Stomach smooth muscle (tissue), 2 donors: Measurements from ENCODE around the gene SLC16A9.

Source experiments
- H3K27ac ChIP-seq: one replicate; pipeline ENCODE4 v1.7.0; 2013; ENCODE audit warnings: mild to moderate bottlenecking, low read length, inconsistent platforms
- H3K27me3 ChIP-seq, 2 donors: one replicate each; pipeline ENCODE4 v1.7.0; 2013; ENCODE audit warnings: low read length in 2 of 2; ENCODE audit not compliant: insufficient read depth in 2 of 2, control insufficient read depth in 1 of 2
- H3K36me3 ChIP-seq, 2 donors: one replicate each; pipeline ENCODE4 v1.7.0; 2013; ENCODE audit warnings: low read length in 2 of 2; ENCODE audit not compliant: control insufficient read depth in 2 of 2, insufficient read depth in 2 of 2
- H3K4me1 ChIP-seq: one replicate; pipeline ENCODE4 v1.7.0; 2013; ENCODE audit warnings: low read length; ENCODE audit not compliant: control insufficient read depth, insufficient read depth
- H3K4me3 ChIP-seq, 2 donors: one replicate each; pipeline ENCODE4 v1.7.0; 2013; ENCODE audit warnings: low read length in 2 of 2
- H3K9ac ChIP-seq, 2 donors: one replicate each; pipeline ENCODE4 v1.7.0; 2013; ENCODE audit warnings: low read length in 2 of 2, mild to moderate bottlenecking in 1 of 2
- H3K9me3 ChIP-seq, 2 donors: one replicate each; pipeline ENCODE4 v1.7.0; 2013; ENCODE audit warnings: low read length in 2 of 2; ENCODE audit not compliant: control insufficient read depth in 2 of 2
- donor health status: healthy.
- donor health status: Pancreatic carcinoma.

SLC16A9 gene

GRCh38 chr10:59611048-59611447 is 98.6 kb downstream of the SLC16A9 start:
- no peak overlapping the region for H3K9ac ChIP-seq
- H3K27ac ChIP-seq = no peak overlapping the region
- no peaks in the 10 kb centered on the region for H3K9me3 ChIP-seq
- H3K4me3 ChIP-seq = no peak overlapping the region
- H3K36me3 ChIP-seq = no peaks in the 10 kb centered on the region
- no peaks in the 10 kb centered on the region for H3K4me1 ChIP-seq
- H3K27me3 ChIP-seq = no peaks in the 10 kb centered on the region

- Histone ChIP-seq H3K4me1 (no peaks in the 10 kb centered on the region), H3K9me3 (no peaks in the 10 kb centered on the region), H3K36me3 (no peaks in the 10 kb centered on the region), H3K9ac (no peak overlapping the region), H3K27me3 (no peaks in the 10 kb centered on the region), H3K27ac (no peak overlapping the region), H3K4me3 (no peak overlapping the region)
Observed at GRCh38 chr10:59607970-59608369, 101.7 kb downstream of the SLC16A9 start.

DNA sequence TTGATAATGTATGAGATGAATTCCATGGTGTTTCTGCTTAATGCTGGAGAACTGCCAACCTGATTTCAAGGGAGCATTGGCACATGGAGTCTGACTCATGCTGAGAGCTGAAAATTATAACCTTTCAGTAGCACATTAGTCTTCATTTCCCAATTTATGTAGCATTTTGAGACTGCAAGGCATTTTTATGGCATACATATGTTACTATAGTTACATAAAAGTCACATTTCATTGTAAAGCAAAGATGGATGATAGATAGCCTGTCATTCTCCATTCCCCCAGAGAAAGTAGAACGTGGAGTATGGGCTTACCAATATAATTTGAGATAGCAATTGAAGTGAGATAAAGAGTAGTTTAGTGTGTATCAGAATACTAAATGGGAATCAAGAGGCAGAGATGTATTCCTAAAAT is 103.1 kb downstream of the SLC16A9 start:
- H3K4me1 ChIP-seq = no peaks in the 10 kb centered on the region
- no peaks in the 10 kb centered on the region for H3K27me3 ChIP-seq
- H3K9ac ChIP-seq = no peak overlapping the region

DNA sequence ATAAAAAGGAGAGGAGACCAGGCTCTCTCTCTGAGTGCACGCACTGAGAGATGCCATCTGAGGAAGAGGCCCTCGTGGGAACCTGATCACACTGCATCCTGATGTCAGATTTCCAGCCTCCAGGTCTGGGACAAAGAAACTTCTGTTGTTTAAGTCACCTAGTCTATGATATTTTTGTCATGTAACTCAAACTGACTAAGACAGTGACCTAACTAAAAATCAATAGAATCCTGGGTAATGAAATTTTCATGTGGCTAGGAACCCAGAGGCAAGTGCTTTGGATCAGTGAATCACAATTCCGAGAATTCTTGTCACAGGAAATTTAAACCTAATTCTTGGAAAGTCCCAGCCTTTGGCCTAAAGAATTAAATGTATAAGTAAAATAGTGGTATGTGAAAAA is 107.7 kb downstream of the SLC16A9 start:
- Histone ChIP-seq H3K27me3 (no peaks in the 10 kb centered on the region), H3K27ac (no peak overlapping the region), H3K4me3 (no peak overlapping the region), H3K9ac (no peak overlapping the region), H3K9me3 (no peaks in the 10 kb centered on the region), H3K36me3 (no peaks in the 10 kb centered on the region), H3K4me1 (no peaks in the 10 kb centered on the region)

More for the DNA sequence above, 103.1 kb downstream of the SLC16A9 start:
- H3K4me3 ChIP-seq = no peak overlapping the region
- no peaks in the 10 kb centered on the region for H3K36me3 ChIP-seq
- no peak overlapping the region for H3K27ac ChIP-seq
- H3K9me3 ChIP-seq = no peaks in the 10 kb centered on the region
